ENCODE measurements around the gene STX11.
"Not testable (repeated sequence)": the region's sequence is repeated elsewhere in the genome, so short reads cannot be mapped to it uniquely, and the experiment has no call there.

The STX11 gene

GRCh38 chr6:144123836-144124235 is 26.5 kb upstream of the STX11 start:
- no peak overlapping the region for H3K27ac ChIP-seq
- H3K4me3 ChIP-seq (ENCODE audit: low read depth, low read length): no peak overlapping the region
- no peaks in the 10 kb centered on the region for H3K27me3 ChIP-seq (ENCODE audit: insufficient read depth, low read depth, severe bottlenecking)
- no peaks in the 10 kb centered on the region for H3K36me3 ChIP-seq
- no peak for TF ChIP-seq CTCF (IDR thresholded peaks at IDR 0.05; ENCODE audit: low read depth, low read length)
- no peaks in the 10 kb centered on the region for H3K9me3 ChIP-seq (ENCODE audit: severe bottlenecking)
- DNase-seq: no peak

DNA sequence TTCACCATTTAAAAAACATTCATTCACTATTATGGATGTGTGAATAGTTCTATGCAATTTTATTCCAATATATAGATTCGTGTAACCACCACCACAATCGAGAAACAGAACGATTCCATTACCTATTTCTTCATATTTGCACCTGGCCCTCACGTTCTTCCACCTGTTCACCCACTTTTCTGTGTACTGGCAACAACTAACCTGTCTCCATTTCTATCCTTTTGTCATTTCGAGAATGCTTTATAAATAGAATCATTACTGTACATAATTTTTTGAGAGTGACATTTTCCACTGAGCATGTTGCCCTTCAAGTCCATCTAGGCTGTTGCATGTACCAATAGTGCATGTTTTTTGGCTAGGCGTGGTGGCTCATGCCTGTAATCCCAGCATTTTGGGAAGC is 23.2 kb upstream of the STX11 start:
- Histone ChIP-seq H3K36me3 (no peaks in the 10 kb centered on the region), H3K27ac (no peak overlapping the region), H3K9me3 (ENCODE audit: severe bottlenecking) (no peaks in the 10 kb centered on the region), H3K27me3 (ENCODE audit: insufficient read depth, low read depth, severe bottlenecking) (no peaks in the 10 kb centered on the region), H3K4me3 (ENCODE audit: low read depth, low read length) (no peak overlapping the region)
- no peak for TF ChIP-seq CTCF (IDR thresholded peaks at IDR 0.05; ENCODE audit: low read depth, low read length)
- no peak for DNase-seq

DNA sequence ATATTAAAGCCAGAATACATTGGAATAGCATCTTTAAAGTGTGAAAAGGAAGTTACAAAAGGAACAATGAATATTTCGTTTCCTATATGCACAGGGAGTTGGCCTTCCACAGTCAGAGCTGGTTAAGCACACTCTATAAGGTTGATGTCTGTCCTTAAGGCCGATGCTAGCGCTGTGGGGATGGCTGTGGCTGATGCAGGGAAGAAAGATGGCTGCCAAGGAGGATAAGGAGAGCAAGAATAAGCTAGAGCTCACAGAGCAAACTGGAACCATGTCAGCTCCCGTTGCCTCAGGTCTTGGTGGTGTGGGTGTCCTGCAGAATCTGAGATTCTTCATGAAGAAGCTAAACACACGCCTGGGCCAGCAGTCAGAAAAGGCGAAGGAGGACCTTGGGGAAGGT is 20.8 kb upstream of the STX11 start:
- no peaks in the 10 kb centered on the region for H3K9me3 ChIP-seq (ENCODE audit: severe bottlenecking)
- DNase-seq: no peak

GRCh38 chr6:144131248-144131709 is 19.0 kb upstream of the STX11 start:
- Histone ChIP-seq H3K36me3 (no peaks in the 10 kb centered on the region), H3K27me3 (ENCODE audit: insufficient read depth, low read depth, severe bottlenecking) (no peaks in the 10 kb centered on the region), H3K4me3 (ENCODE audit: low read depth, low read length) (no peak overlapping the region), H3K27ac (no peak overlapping the region), H3K9me3 (ENCODE audit: severe bottlenecking) (no peaks in the 10 kb centered on the region)
- TF ChIP-seq CTCF (IDR thresholded peaks at IDR 0.05; ENCODE audit: low read depth, low read length): no peak
- no peak for DNase-seq

More for the DNA sequence above, 20.8 kb upstream of the STX11 start:
- no peak for TF ChIP-seq CTCF (IDR thresholded peaks at IDR 0.05; ENCODE audit: low read depth, low read length)
- Histone ChIP-seq H3K27me3 (ENCODE audit: insufficient read depth, low read depth, severe bottlenecking) (no peaks in the 10 kb centered on the region), H3K27ac (no peak overlapping the region), H3K4me3 (ENCODE audit: low read depth, low read length) (no peak overlapping the region), H3K36me3 (no peaks in the 10 kb centered on the region)

- not testable (repeated sequence) for H3K9me3 ChIP-seq (ENCODE audit: severe bottlenecking); DNase-seq; H3K36me3 ChIP-seq; H3K27ac ChIP-seq; H3K27me3 ChIP-seq (ENCODE audit: insufficient read depth, low read depth, severe bottlenecking); H3K4me3 ChIP-seq (ENCODE audit: low read depth, low read length)
Measured at GRCh38 chr6:144132167-144132690, 18.1 kb upstream of the STX11 start.

DNA sequence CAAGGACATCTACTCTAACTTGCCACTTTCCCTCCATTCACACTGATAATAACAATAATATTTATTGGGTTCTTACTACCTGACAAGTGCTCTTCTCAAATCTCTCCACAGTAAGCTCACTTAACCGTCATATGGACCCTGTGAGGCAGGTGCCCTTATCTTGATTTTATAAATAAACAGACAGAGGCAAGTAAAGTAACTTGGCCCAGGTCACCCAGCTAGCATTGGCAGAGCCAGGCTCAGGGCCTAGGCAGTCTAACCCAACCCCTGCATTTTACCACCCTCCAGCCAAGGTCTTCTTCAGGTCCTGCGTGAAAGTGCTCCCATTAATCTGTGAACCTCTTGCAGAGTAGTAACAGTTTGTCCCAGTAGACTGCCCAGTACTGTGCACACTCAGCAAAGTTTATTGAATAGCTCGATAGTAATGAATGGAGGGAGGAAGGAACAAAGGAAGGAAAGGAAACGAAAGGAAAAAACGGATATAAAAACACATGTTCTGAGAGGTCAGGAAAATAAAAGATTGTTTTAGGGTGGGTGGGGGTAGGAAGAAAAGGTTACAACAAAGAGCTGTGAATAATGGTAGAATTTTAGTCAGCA is 17.0 kb upstream of the STX11 start:
- no peaks in the 10 kb centered on the region for H3K36me3 ChIP-seq
- DNase-seq: no peak
- H3K27ac ChIP-seq: no peak overlapping the region
- H3K9me3 ChIP-seq (ENCODE audit: severe bottlenecking): no peaks in the 10 kb centered on the region
- no peaks in the 10 kb centered on the region for H3K27me3 ChIP-seq (ENCODE audit: insufficient read depth, low read depth, severe bottlenecking)
- no peak overlapping the region for H3K4me3 ChIP-seq (ENCODE audit: low read depth, low read length)
- no peak for TF ChIP-seq CTCF (IDR thresholded peaks at IDR 0.05; ENCODE audit: low read depth, low read length)
